ENCODE results near the gene SMYD2.

The SMYD2 gene, protein sequence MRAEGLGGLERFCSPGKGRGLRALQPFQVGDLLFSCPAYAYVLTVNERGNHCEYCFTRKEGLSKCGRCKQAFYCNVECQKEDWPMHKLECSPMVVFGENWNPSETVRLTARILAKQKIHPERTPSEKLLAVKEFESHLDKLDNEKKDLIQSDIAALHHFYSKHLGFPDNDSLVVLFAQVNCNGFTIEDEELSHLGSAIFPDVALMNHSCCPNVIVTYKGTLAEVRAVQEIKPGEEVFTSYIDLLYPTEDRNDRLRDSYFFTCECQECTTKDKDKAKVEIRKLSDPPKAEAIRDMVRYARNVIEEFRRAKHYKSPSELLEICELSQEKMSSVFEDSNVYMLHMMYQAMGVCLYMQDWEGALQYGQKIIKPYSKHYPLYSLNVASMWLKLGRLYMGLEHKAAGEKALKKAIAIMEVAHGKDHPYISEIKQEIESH

DNA sequence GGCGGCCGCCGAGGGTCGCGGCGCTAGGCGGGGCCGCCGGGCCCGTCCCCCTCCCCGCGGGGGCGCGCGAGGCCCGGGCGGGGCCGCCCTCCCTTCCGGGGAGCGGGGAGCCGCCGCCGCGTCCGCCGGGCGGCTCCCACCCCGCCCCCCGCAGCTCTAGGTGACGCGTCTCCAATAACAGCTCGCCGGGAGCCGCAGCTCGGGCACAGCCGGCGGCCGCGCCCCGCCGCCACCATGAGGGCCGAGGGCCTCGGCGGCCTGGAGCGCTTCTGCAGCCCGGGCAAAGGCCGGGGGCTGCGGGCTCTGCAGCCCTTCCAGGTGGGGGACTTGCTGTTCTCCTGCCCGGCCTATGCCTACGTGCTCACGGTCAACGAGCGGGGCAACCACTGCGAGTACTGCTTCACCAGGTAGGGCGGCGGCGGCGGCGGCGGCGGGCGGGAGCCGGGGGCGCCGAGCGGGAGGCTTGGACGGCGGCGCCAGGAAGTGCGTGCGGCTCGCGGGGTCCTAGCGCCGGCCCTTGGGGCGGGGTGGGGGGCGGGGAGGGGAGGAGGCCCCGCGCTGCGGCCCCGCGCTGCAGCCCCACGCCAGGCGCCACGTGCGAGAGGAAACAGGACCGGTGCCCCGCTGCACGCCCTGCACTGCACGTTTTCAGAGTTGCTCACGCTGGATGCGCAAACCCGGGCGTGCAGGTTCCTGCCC, at the start of gene SMYD2:
TSS of gene SMYD2 (plus strand) at position 139 of the 699 bp plus-strand sequence. CDS start at position 235, 96 bp downstream.
- peak; percentile 50 for DNase-seq (ENCODE audit: low read depth)

DNA sequence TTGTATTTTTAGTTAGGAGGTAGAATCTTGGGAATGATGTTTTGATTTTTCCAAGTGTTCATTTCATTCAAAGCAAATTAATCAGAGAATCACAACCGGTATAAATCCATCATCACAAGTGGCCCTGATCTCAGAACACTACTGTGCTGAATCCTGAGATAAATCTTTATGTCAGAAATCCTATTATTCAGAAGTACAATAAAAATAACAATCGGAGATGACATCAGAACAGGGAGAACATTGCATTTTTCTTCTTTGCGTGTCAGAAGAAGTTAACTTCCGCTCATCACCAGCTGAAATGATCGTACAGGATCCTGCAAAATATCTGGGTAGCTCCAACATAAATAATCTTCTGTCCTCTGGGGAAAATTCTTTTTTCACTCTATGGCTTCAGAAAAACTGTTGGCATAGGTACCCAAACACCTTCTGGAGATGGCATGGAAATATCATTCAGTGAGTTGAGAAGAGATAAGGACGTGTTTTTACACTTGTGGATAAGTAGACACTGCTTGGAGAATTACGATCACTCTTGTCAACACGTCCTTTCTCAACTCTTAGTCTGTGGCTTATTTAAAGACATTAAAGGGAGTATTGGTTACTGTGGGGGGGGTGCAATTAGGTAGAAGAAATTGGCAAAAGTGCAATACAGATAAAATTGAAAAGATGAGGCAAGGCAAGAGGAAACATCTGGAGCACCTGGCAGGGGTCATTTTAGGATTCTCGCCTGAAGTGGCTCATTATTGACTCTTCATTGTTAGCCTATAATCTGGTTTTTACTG, 46.9 kb upstream of the SMYD2 start:
- no peak for DNase-seq (ENCODE audit: low read depth)

DNA sequence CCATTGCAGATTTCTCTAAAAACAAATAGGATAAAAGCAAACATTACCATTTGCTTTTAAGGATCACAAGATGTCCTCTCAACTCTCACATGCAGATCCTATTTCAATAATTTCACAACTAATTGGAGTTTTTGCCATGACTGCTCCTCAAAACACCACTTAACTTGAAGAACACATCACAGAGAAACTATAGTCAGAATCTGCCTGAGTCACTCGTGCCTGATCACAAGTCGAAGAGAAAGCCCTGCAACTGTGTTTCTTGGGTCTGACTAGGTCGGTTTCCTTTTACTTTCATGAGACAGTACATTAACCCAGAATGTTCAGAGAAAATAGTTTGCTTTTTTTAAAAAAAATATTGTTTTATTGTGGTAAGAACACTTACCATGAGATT, 46.3 kb upstream of the SMYD2 start:
- no peak for DNase-seq (ENCODE audit: low read depth)

DNA sequence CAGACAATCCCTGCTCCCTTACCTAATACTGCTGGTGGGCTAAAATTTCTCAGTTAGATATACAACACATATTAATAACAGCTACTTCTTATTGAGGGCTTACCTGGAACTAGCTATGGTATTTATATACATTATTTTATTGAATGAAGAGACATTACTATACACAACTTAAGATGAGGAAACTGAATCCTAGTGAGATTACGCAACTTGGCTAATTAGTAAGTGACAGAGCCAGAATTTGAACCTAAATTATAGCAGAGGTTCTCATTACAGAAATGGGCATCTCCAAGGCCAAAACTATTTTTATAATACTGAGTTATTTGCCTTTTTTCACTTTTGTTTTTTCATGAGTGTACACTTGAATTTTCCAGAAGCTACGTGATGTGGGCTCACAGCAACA, 44.5 kb upstream of the SMYD2 start:
- DNase-seq (ENCODE audit: low read depth), result no peak

DNA sequence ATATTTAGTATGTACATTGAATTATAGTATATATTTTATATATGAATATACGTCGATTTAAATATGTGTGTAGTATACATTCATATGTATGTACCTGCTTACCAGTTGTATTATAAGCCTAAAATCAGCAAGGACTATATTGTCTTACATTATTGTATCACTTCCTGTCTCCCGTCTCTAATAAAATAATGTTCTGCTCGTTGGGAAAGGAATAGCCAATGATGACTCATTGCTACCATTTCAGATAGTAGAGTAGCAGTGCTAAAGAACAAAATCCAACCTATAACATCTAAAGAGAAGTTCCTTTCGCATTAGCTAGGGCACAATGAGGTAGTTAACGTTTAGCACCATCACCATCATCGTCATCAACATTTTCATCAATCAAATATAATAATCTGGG, 39.9 kb upstream of the SMYD2 start:
- no peak for DNase-seq (ENCODE audit: low read depth)

DNA sequence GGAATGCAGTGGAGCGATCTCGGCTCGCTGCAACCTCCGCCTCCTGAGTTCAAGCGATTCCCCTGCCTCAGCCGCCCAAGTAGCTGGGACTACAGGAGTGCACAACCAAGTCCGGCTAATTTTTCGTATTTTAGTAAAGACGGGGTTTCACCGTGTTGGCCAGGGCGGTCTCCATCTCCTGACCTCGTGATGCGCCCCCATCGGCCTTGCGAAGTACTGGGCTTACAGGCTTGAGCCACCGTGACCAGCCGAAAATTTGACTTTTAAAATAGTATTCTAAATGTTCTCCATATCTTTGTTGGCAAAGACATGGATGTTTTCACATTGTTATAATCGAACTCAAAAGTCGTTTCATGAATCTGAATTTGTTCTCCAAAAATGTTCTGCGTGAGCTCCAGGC, 36.7 kb upstream of the SMYD2 start:
- no peak for DNase-seq (ENCODE audit: low read depth)

DNA sequence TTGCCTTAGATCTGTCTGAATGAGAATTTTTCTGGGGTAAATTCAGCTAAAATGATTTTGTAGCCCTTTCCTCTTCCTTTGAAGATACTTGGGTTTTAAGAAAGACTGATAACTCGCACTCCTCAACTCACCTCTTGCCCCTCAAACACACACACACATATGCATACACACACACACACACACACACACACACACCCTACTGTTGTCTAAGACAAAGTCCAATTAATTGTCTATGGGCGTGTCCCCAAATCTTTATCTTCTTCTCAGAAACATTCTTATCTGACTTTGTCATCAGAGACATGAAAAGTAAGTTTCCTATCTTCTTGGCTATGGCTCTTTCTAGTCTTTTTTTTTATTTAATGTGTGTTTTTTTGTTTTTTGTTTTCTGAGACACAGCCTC, 36.1 kb upstream of the SMYD2 start:
- DNase-seq (ENCODE audit: low read depth), result no peak

DNA sequence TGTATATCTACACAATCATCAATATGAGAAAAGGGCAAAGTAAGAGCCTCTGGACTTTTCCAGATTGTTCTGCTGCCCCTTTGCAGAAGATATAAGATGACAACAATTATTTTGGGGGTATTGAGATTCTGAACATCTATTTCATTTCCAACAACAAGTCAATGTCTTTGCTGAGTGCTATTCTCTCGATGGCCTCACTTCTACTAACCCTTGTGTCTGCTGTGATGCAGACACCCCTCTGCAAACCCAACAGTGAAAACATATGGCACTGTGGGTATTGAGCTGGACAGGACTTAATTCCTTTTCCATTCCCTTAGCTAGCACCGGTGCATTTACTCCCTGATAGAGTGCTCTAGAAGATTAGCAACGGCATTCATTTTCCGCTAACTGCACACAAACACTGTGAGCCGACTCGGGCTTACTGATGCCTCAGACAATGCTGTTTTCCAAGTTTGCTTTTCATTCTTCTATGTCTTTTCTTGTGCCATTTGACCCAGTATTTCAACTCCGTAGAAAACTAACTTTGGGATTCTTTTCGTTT, 33.4 kb upstream of the SMYD2 start:
- no peak for DNase-seq (ENCODE audit: low read depth)

DNA sequence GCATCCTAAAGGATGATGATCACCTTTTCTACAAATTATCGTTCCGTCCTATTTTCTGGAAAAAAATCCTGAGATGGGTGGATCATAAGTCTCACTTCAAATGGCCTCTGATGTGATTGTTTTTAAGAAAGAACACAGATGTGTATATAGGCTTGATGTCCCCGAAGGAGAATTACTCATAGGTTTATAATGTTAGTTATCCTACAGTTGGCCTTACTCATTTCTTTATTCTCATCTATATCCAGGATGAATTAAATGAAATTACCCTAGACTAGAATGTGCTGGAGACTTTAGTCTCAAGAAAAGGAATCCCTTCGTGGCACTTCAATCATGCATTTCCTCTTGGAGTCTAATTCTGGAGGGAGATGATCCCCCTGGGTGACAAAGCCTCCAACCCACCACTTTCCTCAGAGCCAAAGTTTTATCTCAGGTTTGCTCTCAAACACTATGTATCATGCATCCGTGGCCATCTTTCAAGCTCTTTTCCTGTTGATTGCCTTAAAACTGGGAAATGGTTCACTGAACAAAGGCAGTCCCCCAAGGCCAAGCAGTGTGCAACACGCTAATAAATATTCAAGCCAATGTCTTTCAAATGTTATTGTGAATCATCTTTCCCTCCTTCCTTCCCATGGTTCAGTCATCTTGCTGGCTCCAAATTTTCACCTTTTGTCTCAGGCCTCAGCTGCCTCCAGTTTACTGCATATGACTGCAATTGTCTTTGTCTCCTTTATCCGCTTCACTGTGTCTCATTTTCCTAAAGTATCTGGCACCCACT, 32.5 kb upstream of the SMYD2 start:
- no peak for DNase-seq (ENCODE audit: low read depth)

DNA sequence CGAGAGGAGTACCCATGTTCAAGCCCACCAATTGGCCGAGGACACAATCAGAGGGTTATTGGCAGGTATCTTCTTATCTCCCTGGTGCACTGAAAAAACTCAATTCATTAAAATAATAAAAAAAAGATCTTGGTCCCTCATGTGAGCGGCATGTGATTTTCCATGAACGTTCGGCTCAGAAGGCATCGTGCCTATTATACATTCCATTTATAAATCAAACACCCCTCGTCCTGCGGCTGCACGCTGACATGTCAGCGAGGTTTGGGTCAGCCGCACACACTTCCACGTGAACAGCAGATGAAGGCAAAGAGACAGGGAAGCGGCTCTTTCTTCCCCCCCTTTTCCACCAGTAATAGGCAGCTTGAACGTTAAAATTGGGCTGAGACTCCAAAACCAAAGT, 31.3 kb upstream of the SMYD2 start:
- DNase-seq (ENCODE audit: low read depth), result no peak

DNA sequence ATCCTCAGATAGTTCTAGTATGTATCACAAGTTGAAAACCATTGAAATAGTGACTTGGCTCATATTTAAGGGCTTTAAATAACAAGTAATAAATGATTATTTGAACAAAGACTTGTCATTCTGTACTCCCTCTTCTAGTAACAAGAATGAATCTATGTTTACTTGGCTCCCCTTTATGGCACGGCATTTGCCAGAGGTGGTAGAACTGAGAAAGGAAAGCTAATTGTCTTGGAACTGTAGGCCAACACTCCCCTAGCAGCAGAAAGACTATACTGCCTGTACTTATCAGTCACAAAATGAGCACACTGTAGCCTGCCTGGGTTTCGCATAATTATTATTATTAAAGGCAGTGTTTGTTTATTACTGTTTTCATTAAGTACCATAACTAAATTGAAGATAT, 29.6 kb upstream of the SMYD2 start:
- no peak for DNase-seq (ENCODE audit: low read depth)

DNA sequence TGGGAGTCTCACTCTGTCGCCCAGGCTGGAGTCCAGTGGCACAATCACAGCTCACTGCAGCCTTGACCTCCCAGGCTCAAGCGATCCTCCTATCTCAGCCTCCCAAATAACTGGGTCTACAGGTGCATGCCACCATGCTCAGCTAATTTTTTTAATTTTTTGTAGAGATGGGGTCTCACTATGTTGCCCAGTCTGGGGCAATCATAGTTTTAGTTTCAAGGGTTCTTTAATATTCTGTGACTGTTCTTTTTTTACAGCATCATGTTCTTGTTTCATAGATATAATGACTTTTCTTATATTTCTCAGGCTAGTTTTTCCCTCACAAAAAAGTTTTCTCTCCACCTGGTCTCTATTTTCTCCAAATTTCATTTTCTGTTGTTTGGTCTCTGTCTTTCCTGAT, 25.4 kb upstream of the SMYD2 start:
- no peak for DNase-seq (ENCODE audit: low read depth)

DNA sequence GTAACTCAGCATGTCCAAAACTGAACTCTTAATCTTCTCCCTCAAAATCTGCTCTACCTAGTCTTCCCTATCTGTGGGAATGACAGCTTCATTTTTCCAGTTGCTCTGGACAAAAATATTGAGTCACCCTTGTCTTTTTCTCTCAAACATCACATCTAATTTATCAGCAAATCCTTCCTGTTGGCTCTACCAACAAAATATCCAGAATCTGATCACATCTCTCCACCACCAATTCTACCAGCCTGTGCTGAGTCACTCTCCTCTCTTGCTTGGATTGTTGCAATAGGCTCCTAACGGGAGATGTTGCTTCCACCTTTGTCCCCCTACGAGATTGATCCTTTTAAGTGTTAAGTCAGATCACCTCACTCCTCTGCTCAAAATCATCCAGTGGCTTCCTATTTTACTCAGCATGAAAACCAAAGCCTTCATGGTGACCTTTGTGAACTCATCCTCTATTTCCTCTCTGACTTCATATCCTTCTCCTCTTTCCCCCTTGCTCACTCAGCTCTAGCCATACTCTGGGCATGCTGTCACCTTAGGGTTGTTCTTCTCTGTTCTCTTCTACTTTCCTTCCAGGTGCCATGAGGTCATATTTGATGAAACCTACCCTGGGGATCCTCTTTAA, 21.5 kb upstream of the SMYD2 start:
- DNase-seq (ENCODE audit: low read depth), result no peak

DNA sequence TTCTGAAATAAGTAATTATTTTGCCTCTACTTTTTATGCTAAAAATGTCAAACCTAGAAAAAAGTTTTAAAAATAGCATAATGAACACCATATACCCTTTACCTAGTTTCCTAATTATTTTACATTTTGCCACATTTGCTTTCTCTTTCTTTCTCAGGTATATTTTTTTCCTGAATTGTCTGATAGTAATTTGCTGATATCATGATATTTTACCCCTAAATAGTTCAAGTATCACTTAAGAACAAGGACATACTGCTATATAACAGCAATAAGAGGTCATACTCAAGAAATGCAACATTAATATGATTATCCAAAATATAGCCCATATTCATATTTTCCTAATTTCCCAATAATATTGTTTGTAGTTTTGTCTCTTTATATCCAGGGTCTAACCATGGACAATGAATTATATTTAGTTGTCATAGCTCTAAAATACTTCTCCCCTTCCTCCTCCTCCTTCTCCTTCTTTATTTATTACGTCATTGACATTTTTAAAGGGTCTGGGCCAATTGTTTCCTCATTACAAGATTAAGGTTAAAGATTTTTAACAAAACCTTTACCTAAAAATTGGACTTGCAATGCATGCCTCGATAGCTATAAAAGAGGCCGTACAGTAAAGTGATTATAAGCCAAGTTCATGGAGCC, 20.3 kb upstream of the SMYD2 start:
- DNase-seq (ENCODE audit: low read depth), result no peak

DNA sequence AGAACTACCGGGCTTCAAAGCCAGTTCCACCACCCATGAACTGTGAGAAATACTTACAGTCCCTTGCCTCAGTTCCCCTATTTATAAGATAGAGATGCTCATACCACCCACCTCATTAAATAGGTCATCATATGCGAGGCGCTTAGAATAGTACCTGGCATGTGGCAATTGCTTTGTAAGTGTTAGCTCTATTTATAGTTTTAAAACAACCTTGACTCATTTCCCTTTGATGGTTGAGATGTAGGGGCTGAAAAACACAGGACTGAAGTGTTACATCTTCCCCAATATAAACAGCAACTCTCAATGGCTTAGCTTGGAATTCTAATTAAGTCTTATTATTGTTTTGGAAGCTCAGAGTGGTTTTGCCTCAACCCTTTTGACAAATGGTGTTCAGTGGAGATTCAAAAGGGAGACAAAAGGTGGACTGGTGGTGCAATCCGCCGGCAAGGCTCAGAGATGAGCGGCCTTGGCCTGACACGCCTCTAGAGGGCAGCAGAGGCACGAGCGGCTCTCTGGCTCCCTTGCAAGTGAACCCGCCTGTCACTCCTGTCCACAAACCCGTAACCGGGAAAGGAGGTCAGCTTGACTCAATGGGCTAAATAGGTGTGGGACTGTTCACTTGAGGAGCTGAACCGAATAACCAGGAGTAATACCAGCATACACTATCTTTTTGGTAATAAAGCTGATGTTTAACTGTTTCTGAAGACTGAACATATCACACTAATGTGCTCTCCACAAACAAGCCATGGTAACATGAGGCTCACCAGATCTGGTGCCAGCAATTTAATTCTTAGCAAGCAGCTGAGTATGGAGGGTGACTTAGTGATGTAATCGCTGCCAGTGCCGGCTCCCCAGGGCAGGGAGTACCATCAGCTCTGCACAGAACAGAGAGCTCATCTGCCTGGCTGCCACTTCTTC, 19.5 kb upstream of the SMYD2 start:
- peak; percentile 60 for DNase-seq (ENCODE audit: low read depth)

DNA sequence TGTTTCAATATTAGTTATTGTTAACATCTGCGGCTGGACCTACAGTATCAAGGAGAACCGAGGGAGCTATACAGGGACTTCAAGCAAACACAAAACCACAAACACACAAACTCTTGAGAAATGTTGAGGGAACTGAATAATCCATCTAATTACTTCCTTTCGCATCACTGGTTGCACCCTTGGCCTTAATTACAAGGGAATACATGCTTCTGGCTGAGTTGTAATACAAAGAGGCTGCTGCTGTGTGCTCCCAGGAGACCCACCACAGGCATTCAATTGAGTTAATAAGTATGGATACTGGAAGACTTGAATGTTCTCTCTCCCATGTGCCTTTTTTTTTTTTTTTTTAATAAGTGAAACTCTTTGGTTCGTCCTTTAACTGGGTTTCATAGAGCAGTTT, 16.8 kb upstream of the SMYD2 start:
- no peak for DNase-seq (ENCODE audit: low read depth)

DNA sequence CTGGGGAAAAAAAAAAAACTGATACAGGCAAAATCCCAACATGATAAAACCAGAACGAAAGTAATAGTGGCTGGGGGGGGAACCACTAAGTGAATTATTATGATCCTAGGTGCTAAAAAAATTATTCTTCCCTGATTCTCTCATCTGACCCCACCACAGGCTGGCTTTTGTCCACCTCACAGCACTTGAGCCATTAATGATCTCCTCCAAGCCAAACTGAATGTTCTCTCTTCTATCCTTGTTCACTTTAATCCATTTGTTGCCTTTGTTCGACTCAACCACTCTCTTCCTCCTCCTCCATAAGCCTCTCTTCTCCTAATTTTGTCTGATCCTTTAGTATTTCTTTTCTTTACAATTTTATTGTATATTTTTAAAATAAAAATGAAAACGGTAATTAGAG, 16.0 kb upstream of the SMYD2 start:
- no peak for DNase-seq (ENCODE audit: low read depth)

DNA sequence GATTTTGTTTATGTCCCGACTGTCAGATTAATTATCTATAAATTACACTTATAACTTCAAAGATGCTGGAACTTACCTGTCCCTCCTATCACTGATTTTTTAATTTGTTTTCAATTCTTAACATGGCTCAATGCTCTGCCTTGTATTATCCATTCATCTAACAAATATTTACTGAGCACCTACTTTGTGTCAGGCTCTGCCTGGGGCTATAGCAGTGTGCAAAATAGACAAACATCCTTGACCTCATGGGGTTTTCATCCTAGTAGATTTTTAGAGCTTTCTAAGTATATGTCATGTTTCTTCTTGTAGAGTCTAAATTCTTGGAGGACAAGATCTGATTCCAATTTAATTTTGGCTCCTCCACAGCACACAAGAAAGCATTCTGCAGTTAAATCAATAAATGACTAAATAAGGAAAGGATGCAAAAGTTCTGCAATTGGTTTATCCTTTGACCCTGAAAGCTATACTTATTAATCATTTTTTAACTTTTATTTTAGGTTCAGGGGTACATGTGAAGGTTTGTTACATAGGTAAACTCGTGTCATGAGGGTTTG, 10.8 kb upstream of the SMYD2 start:
- no peak for DNase-seq (ENCODE audit: low read depth)

DNA sequence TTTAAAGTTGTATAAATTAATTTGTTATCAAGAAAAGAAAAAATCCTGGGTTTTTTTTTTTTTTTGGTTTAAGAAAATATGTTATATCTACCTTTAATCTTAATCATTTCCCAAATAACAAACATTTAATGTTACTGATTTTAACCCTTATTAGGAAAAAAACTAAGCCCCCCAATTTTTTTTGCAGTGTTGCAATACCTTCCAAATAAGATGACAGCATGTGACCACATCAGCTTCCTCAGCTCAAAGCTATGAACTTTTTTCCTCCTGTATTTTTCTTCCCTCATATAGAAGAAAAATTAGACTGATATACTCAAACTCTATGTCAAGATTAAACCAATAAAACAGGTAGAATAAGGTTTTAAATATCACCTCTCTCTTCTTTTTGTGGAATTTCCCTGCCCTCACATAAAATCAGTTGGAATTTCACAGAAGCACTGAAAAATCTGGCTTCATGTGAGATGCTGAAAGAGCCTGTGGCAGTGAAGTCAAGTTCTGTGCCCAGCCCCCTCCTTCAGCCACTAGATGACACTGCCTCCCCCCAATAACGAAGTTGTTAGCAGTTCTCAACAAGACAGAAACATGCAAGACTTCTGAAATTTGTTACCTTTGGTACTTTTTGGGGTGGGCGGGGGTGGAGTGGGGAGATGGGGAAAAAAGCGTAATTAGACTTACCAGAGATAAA, 9.6 kb upstream of the SMYD2 start:
- DNase-seq (ENCODE audit: low read depth), result no peak

Data from stimulated activated CD8-positive, alpha-beta memory T cell treated with anti-CD3 and anti-CD28 coated beads, Interleukin-12 subunit alpha, Interleukin-12 subunit beta, amount 100 ng/mL, for 4 hours (primary cell).